PFSK-1 (cell line): ENCODE measurements around the gene LIMS2.

Experiments used
- FOXP2 ChIP-seq: optimal IDR thresholded peaks from 2 replicates; pipeline ENCODE3; 2011; ENCODE audit warnings: borderline replicate concordance, control low read depth, inconsistent platforms; ENCODE audit not compliant: insufficient read depth; ENCODE audit errors: extremely low read length, extremely low read depth
- POLR2AphosphoS5 ChIP-seq: IDR thresholded peaks from 2 replicates; pipeline ENCODE4 v1.6.1; 2012; ENCODE audit warnings: low read depth, mild to moderate bottlenecking, control low read depth, low read length, moderate library complexity
- SIN3A ChIP-seq: IDR thresholded peaks from 2 replicates; pipeline ENCODE4 v1.6.1; 2012; ENCODE audit warnings: mild to moderate bottlenecking, low read length, moderate library complexity, borderline replicate concordance; ENCODE audit not compliant: insufficient read depth
- TAF1 ChIP-seq: IDR thresholded peaks from 2 replicates; pipeline ENCODE4 v1.6.1; 2012; ENCODE audit warnings: low read length, control low read depth, borderline replicate concordance; ENCODE audit not compliant: insufficient read depth
- TF ChIP-seq, protein P1 (sequence below), 2 experiments: IDR thresholded peaks; 2 replicates each; pipeline versions ENCODE4 v1.6.1 to v1.8.0; 2011 to 2012; ENCODE audit warnings: low read depth in 2 of 2, low read length in 2 of 2, control low read depth in 1 of 2, inconsistent platforms in 1 of 2, mild to moderate bottlenecking in 1 of 2, moderate library complexity in 1 of 2; ENCODE audit not compliant: insufficient read depth in 1 of 2

The LIMS2 gene

DNA sequence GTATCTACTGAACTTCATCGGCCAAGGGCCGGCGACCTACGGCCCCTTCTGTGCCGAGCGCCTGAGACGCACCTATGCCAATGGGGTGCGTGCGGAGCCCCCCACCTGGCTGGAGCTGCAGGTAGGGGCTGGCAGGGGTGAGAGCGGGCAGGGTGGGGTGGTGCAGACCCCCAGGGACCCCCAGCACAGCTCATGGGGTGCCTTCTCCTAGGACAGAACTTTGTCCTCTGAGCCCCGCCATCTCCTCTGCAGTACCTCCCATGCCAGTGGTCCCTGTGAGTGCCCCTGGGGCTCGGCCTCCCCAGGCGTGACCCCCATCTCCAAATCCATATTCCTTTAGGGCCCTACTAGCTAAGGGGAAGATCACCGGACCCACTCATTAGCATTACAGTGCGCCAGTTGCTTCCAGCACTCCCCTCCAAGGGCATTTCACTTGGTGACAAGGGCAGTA is 53.3 kb downstream of the LIMS2 start:
- TF ChIP-seq TAF1: no peak
- TF ChIP-seq SIN3A: no peak

DNA sequence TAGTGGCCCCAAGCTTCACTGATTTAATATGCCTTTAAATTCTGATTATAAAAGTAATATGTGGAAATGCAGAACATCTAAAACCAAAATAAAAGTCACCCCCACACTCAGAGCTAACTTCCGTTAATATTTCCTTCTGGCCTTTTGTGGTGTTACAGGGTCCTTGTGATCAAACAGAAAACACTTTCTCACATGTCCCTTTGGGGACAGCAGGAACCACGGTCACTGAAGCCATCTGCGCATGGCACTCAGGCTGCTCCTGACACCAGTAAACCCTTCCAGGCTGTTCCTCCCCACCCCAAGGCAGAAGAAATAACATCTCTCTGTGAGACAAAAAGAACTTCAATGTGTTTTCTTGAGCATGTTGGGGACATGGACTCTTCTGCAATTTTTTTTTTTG is 54.5 kb downstream of the LIMS2 start:
- no peak for TF ChIP-seq FOXP2
- no peak for TF ChIP-seq POLR2AphosphoS5
- TF ChIP-seq SIN3A: no peak
- no peak for TF ChIP-seq TAF1
- TF ChIP-seq, protein P1, sequence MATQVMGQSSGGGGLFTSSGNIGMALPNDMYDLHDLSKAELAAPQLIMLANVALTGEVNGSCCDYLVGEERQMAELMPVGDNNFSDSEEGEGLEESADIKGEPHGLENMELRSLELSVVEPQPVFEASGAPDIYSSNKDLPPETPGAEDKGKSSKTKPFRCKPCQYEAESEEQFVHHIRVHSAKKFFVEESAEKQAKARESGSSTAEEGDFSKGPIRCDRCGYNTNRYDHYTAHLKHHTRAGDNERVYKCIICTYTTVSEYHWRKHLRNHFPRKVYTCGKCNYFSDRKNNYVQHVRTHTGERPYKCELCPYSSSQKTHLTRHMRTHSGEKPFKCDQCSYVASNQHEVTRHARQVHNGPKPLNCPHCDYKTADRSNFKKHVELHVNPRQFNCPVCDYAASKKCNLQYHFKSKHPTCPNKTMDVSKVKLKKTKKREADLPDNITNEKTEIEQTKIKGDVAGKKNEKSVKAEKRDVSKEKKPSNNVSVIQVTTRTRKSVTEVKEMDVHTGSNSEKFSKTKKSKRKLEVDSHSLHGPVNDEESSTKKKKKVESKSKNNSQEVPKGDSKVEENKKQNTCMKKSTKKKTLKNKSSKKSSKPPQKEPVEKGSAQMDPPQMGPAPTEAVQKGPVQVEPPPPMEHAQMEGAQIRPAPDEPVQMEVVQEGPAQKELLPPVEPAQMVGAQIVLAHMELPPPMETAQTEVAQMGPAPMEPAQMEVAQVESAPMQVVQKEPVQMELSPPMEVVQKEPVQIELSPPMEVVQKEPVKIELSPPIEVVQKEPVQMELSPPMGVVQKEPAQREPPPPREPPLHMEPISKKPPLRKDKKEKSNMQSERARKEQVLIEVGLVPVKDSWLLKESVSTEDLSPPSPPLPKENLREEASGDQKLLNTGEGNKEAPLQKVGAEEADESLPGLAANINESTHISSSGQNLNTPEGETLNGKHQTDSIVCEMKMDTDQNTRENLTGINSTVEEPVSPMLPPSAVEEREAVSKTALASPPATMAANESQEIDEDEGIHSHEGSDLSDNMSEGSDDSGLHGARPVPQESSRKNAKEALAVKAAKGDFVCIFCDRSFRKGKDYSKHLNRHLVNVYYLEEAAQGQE (IDR thresholded peaks at IDR 0.05; ENCODE audit: insufficient read depth in 1 of 2, low read depth in 2 of 2, low read length in 2 of 2): no peak

DNA sequence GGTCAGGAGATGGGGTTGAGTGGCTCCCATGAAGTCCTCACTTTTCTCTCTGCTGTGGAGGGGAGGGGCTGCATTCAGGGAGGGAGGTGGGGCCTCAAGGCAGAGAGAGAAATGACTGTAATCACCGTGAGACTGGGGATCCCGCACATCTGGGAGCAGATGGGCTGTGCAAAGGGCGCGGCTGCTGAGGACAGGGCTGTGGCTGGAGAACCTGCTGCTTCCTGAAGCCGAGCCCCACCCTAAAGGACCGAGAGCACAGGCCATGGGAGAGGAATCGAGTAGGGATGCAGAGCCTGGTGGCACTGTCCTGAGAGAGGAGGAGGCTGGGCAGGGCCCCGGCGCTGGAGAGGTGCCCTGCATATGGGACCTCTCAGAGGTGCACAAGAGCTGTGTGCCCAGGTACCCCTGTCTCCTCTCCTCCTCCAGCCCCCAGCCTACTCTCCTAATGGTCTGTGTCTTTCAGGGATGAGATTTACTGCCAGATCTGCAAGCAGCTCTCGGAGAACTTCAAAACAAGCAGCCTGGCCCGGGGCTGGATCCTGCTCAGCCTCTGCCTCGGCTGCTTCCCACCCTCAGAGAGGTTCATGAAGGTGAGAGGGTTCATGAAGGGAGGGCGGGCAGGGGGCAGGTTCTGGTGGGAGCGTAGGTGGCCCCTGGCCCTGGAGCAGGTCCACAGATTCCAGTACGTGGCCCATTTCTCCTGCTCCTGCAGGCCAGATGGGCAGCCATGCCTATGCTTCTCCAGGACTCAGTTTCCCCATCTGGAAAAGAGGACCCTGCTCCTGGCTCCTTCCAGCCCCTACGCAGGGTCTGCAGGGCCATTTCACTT is 55.2 kb downstream of the LIMS2 start:
- TF ChIP-seq FOXP2 (no peak), POLR2AphosphoS5 (no peak), SIN3A (no peak), TAF1 (no peak)
- TF ChIP-seq, protein P1 (IDR thresholded peaks at IDR 0.05; ENCODE audit: insufficient read depth in 1 of 2, low read depth in 2 of 2, low read length in 2 of 2): no peak

DNA sequence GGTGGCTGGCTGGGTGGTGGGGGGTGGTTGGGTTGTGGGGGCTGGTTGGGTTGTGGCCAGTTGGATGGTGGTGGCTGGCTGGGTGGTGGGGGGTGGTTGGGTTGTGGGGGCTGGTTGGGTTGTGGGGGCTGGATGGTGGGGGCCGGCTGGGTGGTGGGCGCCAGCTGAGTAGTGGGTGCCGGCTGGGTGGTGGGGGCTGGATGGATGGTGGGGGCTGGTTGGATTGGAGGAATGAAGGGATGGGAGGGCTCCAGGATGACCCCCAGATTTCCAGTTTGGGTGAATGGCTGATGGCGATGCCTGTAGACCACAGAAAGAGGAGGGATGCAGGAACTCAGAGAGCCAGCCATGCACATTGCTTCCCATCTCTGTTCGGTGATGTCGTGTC is 56.1 kb downstream of the LIMS2 start:
- TF ChIP-seq SIN3A: no peak
- TF ChIP-seq TAF1: no peak
- TF ChIP-seq FOXP2: no peak
- no peak for TF ChIP-seq POLR2AphosphoS5
- TF ChIP-seq, protein P1 (IDR thresholded peaks at IDR 0.05; ENCODE audit: insufficient read depth in 1 of 2, low read depth in 2 of 2, low read length in 2 of 2): no peak

DNA sequence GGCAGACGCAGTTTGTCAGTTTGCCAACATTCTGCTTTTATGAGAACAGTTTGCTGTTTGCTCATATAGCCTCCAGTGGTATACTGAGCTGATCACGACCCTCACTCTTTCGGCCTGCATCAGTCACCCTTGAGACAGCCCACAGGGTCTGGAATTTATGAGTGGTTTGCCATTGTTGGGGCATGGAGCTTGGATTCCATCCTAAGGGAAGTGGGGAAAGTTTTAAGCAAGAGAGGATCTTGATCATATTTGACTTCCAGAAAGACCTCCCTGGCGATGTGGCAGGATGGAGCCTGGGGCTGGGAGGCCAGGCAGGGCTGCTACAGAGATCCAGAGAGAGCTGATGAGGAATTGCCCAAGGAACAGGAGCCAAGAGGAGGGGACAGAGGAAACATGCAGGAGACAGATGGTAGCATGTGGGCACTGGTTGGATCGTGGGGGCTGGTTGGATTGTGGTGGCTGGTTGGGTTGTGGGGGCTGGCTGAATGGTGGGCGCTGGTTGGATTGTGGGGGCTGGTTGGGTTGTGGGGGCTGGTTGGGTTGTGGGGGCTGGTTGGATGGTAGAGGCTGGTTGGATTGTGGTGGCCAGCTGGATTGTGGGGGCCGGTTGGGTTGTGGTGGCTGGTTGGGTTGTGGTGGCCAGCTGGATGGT is 56.7 kb downstream of the LIMS2 start:
- TF ChIP-seq FOXP2 (no peak), SIN3A (no peak), POLR2AphosphoS5 (no peak), TAF1 (no peak)
- TF ChIP-seq, protein P1 (IDR thresholded peaks at IDR 0.05; ENCODE audit: insufficient read depth in 1 of 2, low read depth in 2 of 2, low read length in 2 of 2): no peak
